ENCODE results near the gene PRSS48. TPM values are rescaled to one million over a fixed set of nuclear protein-coding genes. Genes with fewer than 3 reads are reported as not detected.
A peak's percentile ranks its signal among the peaks of the same experiment; 100 is the strongest.
"Not testable (repeated sequence)": the region's sequence is repeated elsewhere in the genome, so short reads cannot be mapped to it uniquely, and the experiment has no call there.

PRSS48 gene
- total RNA-seq, 1 donor from 2014 or later, result not detected

GRCh38 chr4:151256134-151256533 lies 20.8 kb upstream of the PRSS48 start:
- no peak for DNase-seq (ENCODE audit: missing footprints)
- intact Hi-C loops (cut with DNase I), result no loop called here
- no peak for ATAC-seq

- no peak for DNase-seq (ENCODE audit: missing footprints)
- ATAC-seq, result peak; percentile 71
- intact Hi-C loops (cut with DNase I), result no loop called here
These were observed 19.3 kb upstream of the PRSS48 start for GRCh38 chr4:151257704-151258103.

- intact Hi-C loops (cut with DNase I), result loop anchor here (5.0 kb wide), 1 partner anchor 58 kb away; no protein-coding TSS in a partner anchor
- ATAC-seq, result no peak
- no peak for DNase-seq (ENCODE audit: missing footprints)
These were observed 17.2 kb upstream of the PRSS48 start for GRCh38 chr4:151259752-151260151.

GRCh38 chr4:151260526-151260925 lies 16.4 kb upstream of the PRSS48 start:
- intact Hi-C loops (cut with DNase I), result loop anchor here (5.0 kb wide), 1 partner anchor 57 kb away; no protein-coding TSS in a partner anchor
- DNase-seq (ENCODE audit: missing footprints), result no peak
- no peak for ATAC-seq

GRCh38 chr4:151263455-151263854 lies 13.5 kb upstream of the PRSS48 start:
- DNase-seq (ENCODE audit: missing footprints), result no peak
- intact Hi-C loops (cut with DNase I), result loop anchor here (5.0 kb wide), 1 partner anchor 54 kb away; no protein-coding TSS in a partner anchor

GRCh38 chr4:151266497-151266896 lies 10.5 kb upstream of the PRSS48 start:
- intact Hi-C loops (cut with DNase I), result no loop called here
- ATAC-seq (no peak), DNase-seq (ENCODE audit: missing footprints) (no peak)

More at GRCh38 chr4:151263455-151263854, 13.5 kb upstream of the PRSS48 start:
- ATAC-seq, result no peak

GRCh38 chr4:151267104-151267503 lies 9.9 kb upstream of the PRSS48 start:
- intact Hi-C loops (cut with DNase I), result no loop called here
- no peak for ATAC-seq
- no peak for DNase-seq (ENCODE audit: missing footprints)

GRCh38 chr4:151267822-151268535 lies 9.0 kb upstream of the PRSS48 start:
- no peak for ATAC-seq

GRCh38 chr4:151268905-151269304 lies 8.1 kb upstream of the PRSS48 start:
- ATAC-seq; DNase-seq (ENCODE audit: missing footprints); intact Hi-C loops (cut with DNase I): not testable (repeated sequence)

More at GRCh38 chr4:151267822-151268535, 9.0 kb upstream of the PRSS48 start:
- DNase-seq (ENCODE audit: missing footprints), result no peak
- intact Hi-C loops (cut with DNase I), result no loop called here

- no peak for ATAC-seq
These were observed 7.7 kb downstream of the PRSS48 start for GRCh38 chr4:151284534-151285245.

GRCh38 chr4:151287409-151287808 lies 10.4 kb downstream of the PRSS48 start:
- intact Hi-C loops (cut with DNase I), result no loop called here
- DNase-seq (ENCODE audit: missing footprints) (no peak), ATAC-seq (no peak)

More at GRCh38 chr4:151284534-151285245, 7.7 kb downstream of the PRSS48 start:
- no peak for DNase-seq (ENCODE audit: missing footprints)
- intact Hi-C loops (cut with DNase I), result no loop called here

GRCh38 chr4:151291485-151291884 lies 14.5 kb downstream of the PRSS48 start:
- DNase-seq (ENCODE audit: missing footprints) (no peak), ATAC-seq (no peak)
- intact Hi-C loops (cut with DNase I), result no loop called here

GRCh38 chr4:151292038-151292437 lies 15.1 kb downstream of the PRSS48 start:
- intact Hi-C loops (cut with DNase I), result no loop called here
- DNase-seq (ENCODE audit: missing footprints), result no peak
- ATAC-seq, result no peak

- intact Hi-C loops (cut with DNase I), result no loop called here
- DNase-seq (ENCODE audit: missing footprints) (no peak), ATAC-seq (no peak)
These were observed 18.0 kb downstream of the PRSS48 start for GRCh38 chr4:151294833-151295496.

GRCh38 chr4:151296227-151296626 lies 19.3 kb downstream of the PRSS48 start:
- intact Hi-C loops (cut with DNase I), result loop anchor here (2.0 kb wide), 1 partner anchor 27 kb away; no protein-coding TSS in a partner anchor
- ATAC-seq, result no peak
- no peak for DNase-seq (ENCODE audit: missing footprints)

GRCh38 chr4:151297170-151297569 lies 20.2 kb downstream of the PRSS48 start:
- DNase-seq (ENCODE audit: missing footprints) (no peak), ATAC-seq (peak; percentile 74)
- intact Hi-C loops (cut with DNase I), result loop anchor here (2.0 kb wide), 1 partner anchor 26 kb away; no protein-coding TSS in a partner anchor

GRCh38 chr4:151302432-151302831 lies 25.5 kb downstream of the PRSS48 start:
- intact Hi-C loops (cut with DNase I), result no loop called here
- no peak for ATAC-seq

GRCh38 chr4:151304226-151304625 lies 27.3 kb downstream of the PRSS48 start:
- ATAC-seq (no peak), DNase-seq (ENCODE audit: missing footprints) (no peak)
- intact Hi-C loops (cut with DNase I), result no loop called here

More at GRCh38 chr4:151302432-151302831, 25.5 kb downstream of the PRSS48 start:
- no peak for DNase-seq (ENCODE audit: missing footprints)

- DNase-seq (ENCODE audit: missing footprints), result no peak
- intact Hi-C loops (cut with DNase I), result no loop called here
- no peak for ATAC-seq
These were observed 27.8 kb downstream of the PRSS48 start for GRCh38 chr4:151304755-151305154.

Data from Right ventricle myocardium inferior (tissue), 1 donor.